SK-N-SH treated with all-trans-retinoic acid at 6 μM for 48 hours (cell line): ENCODE data around the gene BDNF.

ENCODE experiments used
- ZNF8 ChIP-seq: fragments of 450-650 bp; formaldehyde crosslinking; IDR thresholded peaks from 2 replicates; pipeline ENCODE4 v1.5.0; 2020; ENCODE audit warnings: mild to moderate bottlenecking, moderate library complexity
- TF ChIP-seq, protein P1 (sequence below): fragments of 250-450 bp; sonication (Bioruptor Pico); IDR thresholded peaks from 2 replicates; pipeline ENCODE4 v1.8.0; 2020; ENCODE audit warnings: mild to moderate bottlenecking, moderate library complexity, borderline replicate concordance
- TF ChIP-seq, protein P2 (sequence below): fragments of 250-450 bp; sonication (Bioruptor Pico); IDR thresholded peaks from 2 replicates; pipeline ENCODE4 v1.8.0; 2021; ENCODE audit warnings: low read depth, mild to moderate bottlenecking, moderate library complexity, borderline replicate concordance

DNA sequence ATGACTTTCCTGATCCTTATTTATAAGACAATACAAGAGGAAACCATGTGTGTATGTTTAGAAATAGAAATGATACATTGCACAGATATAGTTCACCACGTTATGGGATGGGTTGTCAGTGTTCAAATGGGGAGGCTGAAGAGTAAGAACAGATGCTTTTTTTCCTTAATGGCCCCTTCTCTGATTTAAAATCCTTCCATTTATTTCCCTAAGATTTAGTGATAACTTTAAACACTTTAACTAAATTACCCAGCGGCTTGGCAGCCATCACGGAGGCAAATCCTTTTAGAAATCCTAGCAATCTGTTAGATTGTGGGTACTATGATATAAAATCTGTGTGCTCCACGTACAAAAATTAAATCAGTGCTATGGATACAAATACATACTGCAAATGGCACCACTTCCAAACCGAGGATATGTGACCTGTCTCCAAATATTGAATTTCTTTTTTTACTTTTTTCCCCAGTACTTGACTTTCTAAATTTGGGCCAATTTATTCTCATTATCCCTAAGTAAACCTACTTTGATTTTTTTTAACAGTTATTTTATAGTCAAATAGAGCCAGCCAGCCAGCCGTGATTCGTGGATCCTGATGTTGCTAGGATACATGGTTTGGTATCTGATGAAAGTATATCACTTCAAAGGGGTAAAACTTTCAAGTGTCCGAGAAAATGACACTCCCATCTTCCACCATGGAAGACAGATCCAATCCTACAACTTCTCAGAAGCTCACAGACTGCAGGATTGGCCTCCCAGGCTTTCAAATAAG, 46.1 kb downstream of the BDNF start:
- TF ChIP-seq, protein P1, sequence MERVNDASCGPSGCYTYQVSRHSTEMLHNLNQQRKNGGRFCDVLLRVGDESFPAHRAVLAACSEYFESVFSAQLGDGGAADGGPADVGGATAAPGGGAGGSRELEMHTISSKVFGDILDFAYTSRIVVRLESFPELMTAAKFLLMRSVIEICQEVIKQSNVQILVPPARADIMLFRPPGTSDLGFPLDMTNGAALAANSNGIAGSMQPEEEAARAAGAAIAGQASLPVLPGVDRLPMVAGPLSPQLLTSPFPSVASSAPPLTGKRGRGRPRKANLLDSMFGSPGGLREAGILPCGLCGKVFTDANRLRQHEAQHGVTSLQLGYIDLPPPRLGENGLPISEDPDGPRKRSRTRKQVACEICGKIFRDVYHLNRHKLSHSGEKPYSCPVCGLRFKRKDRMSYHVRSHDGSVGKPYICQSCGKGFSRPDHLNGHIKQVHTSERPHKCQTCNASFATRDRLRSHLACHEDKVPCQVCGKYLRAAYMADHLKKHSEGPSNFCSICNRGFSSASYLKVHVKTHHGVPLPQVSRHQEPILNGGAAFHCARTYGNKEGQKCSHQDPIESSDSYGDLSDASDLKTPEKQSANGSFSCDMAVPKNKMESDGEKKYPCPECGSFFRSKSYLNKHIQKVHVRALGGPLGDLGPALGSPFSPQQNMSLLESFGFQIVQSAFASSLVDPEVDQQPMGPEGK (CRISPR knock-in tag) = 0 out of 2 replicates have a peak, but pooled peaks have one; percentile 14
- TF ChIP-seq ZNF8 (CRISPR knock-in tag) = peak; percentile 75; the same call in 1 of the 2 replicates
- TF ChIP-seq, protein P2, sequence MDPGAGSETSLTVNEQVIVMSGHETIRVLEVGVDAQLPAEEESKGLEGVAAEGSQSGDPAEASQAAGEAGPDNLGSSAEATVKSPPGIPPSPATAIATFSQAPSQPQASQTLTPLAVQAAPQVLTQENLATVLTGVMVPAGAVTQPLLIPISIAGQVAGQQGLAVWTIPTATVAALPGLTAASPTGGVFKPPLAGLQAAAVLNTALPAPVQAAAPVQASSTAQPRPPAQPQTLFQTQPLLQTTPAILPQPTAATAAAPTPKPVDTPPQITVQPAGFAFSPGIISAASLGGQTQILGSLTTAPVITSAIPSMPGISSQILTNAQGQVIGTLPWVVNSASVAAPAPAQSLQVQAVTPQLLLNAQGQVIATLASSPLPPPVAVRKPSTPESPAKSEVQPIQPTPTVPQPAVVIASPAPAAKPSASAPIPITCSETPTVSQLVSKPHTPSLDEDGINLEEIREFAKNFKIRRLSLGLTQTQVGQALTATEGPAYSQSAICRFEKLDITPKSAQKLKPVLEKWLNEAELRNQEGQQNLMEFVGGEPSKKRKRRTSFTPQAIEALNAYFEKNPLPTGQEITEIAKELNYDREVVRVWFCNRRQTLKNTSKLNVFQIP (CRISPR knock-in tag) = no peak
